ENCODE measurements around the gene USE1. TPM values are rescaled to one million over a fixed set of nuclear protein-coding genes. Genes with fewer than 3 reads are reported as not detected.

The USE1 gene
- total RNA-seq, 6 experiments from 2014 or later, result 23.5 to 29.3 (median 25.7) TPM

DNA sequence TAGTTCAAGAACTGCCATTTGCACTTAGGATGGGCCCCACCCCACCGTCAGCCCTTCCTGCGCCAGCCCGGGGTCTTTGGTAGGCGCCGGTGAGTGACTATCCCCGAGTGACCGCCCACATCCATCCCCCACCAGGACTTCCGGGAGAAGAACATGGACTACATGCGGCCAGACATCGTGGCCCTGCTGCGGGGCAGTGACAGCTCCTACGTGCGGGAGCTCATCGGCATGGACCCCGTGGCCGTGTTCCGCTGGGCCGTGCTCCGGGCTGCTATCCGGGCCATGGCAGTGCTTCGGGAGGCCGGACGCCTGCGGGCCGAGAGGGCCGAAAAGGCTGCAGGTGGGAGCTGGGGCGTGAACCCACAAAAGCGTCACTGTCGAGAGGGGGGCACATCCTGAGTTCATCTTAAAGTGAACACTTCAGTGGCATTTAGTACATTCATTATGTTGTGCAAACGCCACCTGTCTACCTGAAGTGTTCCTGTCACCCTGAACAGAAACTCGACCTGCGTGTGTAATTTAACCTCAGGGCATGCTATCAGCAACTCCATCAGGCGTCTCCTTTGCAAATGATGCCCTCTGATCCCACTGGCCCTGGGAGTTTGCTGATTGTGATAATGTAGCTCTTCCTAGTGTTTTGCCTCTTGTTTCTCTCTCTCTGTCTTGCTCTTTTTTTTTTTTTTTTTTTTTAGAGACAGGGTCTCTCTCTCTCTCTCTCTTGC is 42.4 kb upstream of the USE1 start:
- H3K36me3 Mint-ChIP-seq (ENCODE audit: low read depth), result peaks cover 24% of the 10 kb centered on the region
- H3K9me3 Mint-ChIP-seq, result no peaks in the 10 kb centered on the region
- TF ChIP-seq, protein P1, sequence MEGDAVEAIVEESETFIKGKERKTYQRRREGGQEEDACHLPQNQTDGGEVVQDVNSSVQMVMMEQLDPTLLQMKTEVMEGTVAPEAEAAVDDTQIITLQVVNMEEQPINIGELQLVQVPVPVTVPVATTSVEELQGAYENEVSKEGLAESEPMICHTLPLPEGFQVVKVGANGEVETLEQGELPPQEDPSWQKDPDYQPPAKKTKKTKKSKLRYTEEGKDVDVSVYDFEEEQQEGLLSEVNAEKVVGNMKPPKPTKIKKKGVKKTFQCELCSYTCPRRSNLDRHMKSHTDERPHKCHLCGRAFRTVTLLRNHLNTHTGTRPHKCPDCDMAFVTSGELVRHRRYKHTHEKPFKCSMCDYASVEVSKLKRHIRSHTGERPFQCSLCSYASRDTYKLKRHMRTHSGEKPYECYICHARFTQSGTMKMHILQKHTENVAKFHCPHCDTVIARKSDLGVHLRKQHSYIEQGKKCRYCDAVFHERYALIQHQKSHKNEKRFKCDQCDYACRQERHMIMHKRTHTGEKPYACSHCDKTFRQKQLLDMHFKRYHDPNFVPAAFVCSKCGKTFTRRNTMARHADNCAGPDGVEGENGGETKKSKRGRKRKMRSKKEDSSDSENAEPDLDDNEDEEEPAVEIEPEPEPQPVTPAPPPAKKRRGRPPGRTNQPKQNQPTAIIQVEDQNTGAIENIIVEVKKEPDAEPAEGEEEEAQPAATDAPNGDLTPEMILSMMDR (IDR thresholded peaks at IDR 0.05), result no peak
- no peak overlapping the region for H3K4me3 Mint-ChIP-seq
- no peaks in the 10 kb centered on the region; the same call in 1 of the 2 replicates for H3K27me3 Mint-ChIP-seq (ENCODE audit: insufficient read depth)
- no peak for DNase-seq
- peaks cover 9% of the 10 kb centered on the region for H3K4me1 Mint-ChIP-seq (ENCODE audit: low read depth)
- peak overlapping the region; percentile 77 for H3K27ac Mint-ChIP-seq

DNA sequence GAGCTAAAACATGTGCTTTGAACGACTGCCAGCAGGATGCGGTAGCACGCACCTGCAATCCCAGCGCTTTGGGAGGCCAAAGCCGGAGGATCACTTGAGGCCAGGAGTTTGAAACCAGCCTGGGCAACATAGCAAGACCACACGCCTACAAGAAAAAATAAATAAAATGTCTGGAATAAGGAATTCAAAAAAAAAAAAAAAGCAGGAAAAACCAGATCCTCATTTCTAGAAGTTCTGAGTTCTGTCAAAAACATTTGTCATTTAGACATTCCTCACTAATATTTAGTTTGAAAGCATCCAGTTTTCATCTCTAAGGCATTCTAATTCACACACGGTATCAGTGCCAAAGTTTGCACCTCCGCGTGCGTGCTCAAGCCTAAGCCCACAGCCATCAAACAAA is 36.9 kb upstream of the USE1 start:
- peaks cover 9% of the 10 kb centered on the region for H3K36me3 Mint-ChIP-seq (ENCODE audit: low read depth)
- no peak for DNase-seq
- H3K4me3 Mint-ChIP-seq, result no peak overlapping the region
- peaks cover 4% of the 10 kb centered on the region for H3K4me1 Mint-ChIP-seq (ENCODE audit: low read depth)
- TF ChIP-seq, protein P1 (IDR thresholded peaks at IDR 0.05), result no peak
- H3K9me3 Mint-ChIP-seq, result no peaks in the 10 kb centered on the region
- peaks cover 2% of the 10 kb centered on the region; the same call in 1 of the 2 replicates for H3K27me3 Mint-ChIP-seq (ENCODE audit: insufficient read depth)
- H3K27ac Mint-ChIP-seq, result no peak overlapping the region

DNA sequence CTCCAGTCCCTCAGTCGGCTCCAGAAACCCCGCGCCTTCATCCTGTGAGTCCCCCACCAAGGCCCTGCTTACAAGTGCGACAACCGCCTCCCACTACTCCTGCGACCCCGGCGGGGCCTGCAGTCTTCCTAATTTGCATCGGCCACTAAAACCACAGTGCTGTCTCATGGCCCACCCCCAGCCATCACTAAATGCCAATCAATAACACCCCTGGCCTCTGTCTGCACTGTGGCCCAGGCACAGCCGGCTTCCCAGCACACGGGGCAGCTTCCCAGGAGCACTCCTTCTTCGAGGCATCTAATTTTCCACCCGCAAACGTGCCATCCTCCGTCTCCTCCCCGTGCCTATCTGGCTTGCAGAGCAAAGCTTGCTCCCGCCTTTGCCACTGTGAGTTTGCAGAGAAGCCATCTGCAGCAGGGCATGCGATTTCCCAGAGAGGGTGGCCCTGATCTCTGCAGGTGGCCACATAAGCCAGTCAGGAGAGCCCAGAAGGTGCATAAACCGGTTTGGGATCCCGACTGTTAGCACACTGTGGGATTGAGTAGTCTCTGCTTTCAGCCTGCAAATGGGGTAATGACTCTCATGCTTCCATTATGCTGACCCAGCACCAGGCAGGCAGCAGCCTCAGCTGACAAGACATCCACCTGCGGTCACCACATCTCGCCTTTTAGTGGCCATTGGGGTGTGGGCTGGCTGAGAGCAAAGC is 34.0 kb upstream of the USE1 start:
- DNase-seq, result no peak
- H3K27me3 Mint-ChIP-seq (ENCODE audit: insufficient read depth), result peaks cover 2% of the 10 kb centered on the region; the same call in 1 of the 2 replicates
- no peaks in the 10 kb centered on the region for H3K4me1 Mint-ChIP-seq (ENCODE audit: low read depth)
- H3K4me3 Mint-ChIP-seq, result no peak overlapping the region
- peaks cover 11% of the 10 kb centered on the region; the same call in 1 of the 2 replicates for H3K36me3 Mint-ChIP-seq (ENCODE audit: low read depth)
- TF ChIP-seq, protein P1 (IDR thresholded peaks at IDR 0.05), result no peak
- no peak overlapping the region for H3K27ac Mint-ChIP-seq
- H3K9me3 Mint-ChIP-seq, result no peaks in the 10 kb centered on the region

DNA sequence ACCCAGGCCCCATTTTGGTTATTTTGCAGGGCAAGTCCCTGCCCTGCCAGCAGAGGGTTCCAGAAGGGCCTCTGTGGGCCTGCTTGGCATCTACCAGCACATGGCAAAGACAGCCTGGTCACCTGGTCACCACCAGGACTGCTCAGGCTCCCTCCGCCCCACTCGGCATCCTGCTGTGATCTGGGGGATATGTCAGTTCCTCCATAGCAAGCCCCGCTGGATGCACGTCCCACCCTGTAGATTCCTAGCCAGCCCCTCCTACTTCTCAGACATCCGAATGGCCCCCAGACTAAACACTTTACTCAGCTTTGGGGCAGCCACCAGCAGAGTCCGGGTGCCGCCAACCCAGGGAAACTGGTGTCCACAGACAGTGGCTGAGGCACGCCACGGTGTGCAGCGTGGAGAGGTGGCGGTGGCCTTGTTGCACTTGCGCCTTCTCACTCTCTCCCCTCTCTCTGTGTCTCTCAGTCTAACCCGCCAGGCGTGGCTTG is 31.8 kb upstream of the USE1 start:
- H3K36me3 Mint-ChIP-seq (ENCODE audit: low read depth), result peaks cover 6% of the 10 kb centered on the region
- H3K4me1 Mint-ChIP-seq (ENCODE audit: low read depth), result no peaks in the 10 kb centered on the region
- TF ChIP-seq, protein P1 (IDR thresholded peaks at IDR 0.05), result no peak; the same call in 1 of the 2 replicates
- no peak overlapping the region for H3K27ac Mint-ChIP-seq
- H3K9me3 Mint-ChIP-seq, result no peaks in the 10 kb centered on the region
- H3K4me3 Mint-ChIP-seq, result no peak overlapping the region
- H3K27me3 Mint-ChIP-seq (ENCODE audit: insufficient read depth), result peaks cover 3% of the 10 kb centered on the region
- DNase-seq, result no peak

DNA sequence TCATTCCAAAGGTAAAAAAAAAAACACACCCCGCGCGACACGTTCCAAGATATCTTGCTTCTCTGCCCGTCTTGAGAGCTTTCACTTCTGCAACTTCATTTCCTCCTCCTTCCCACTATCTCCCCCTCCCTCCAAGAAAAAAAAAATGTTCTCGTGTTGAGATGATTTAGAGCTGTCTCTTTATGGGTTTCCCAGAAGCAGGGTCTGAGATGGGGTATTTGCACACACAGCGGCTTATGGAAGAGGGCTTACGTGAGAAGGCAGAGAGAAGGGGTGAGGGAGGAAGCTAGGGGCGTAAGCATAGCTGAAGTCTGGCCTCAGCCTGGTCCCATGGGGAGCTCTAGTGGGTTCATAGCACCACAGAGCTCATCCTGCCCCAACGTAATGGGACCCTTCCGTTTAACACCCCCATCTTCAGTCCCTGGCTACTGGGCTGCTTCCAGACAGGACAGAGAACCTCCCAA is 31.3 kb upstream of the USE1 start:
- no peak for DNase-seq
- Mint-ChIP-seq H3K36me3 (ENCODE audit: low read depth) (peaks cover 6% of the 10 kb centered on the region), H3K27me3 (ENCODE audit: insufficient read depth) (peaks cover 3% of the 10 kb centered on the region), H3K9me3 (no peaks in the 10 kb centered on the region), H3K27ac (peak overlapping the region; percentile 21; the same call in 1 of the 2 replicates), H3K4me1 (ENCODE audit: low read depth) (no peaks in the 10 kb centered on the region), H3K4me3 (no peak overlapping the region)
- TF ChIP-seq, protein P1 (IDR thresholded peaks at IDR 0.05), result no peak

All from HFFc6 (cell line).